ENCODE measurements around the gene TNRC18. TPM values are rescaled to one million over a fixed set of nuclear protein-coding genes. Genes with fewer than 3 reads are reported as not detected.
A peak's percentile ranks its signal among the peaks of the same experiment; 100 is the strongest.

TNRC18 gene
- total and polyA plus RNA-seq, 9 of the 15 experiments (the other 6 are each of a cell fraction or from before 2014, with no cell fraction given) = 0.03 to 43.2 (median 18.0) TPM

GRCh38 chr7:5429253-5429856 lies 5.7 kb upstream of the TNRC18 start:
- 4% methylated on average over 28 of the region's 31 CpGs for WGBS (ENCODE audit: insufficient coverage, low coverage, missing lambda C conversion rate)
- intact Hi-C loops (cut with micrococcal nuclease) = no loop called here
- TF ChIP-seq MAZ (CRISPR knock-in tag; conservative IDR thresholded peaks at IDR 0.05 in 1 of 2, IDR thresholded peaks at IDR 0.05 in 1 of 2) = peak in 1 of 2 experiments; percentile 16; a peak in 2 of 4 replicates
- peak; percentile 91; the same call in 1 of the 2 replicates for TF ChIP-seq RBM14 (IDR thresholded peaks at IDR 0.05; ENCODE audit: borderline replicate concordance, insufficient read depth, low read depth, low read length)
- TF ChIP-seq SIX5 (IDR thresholded peaks at IDR 0.05; ENCODE audit: borderline replicate concordance in 1 of 2, insufficient read depth in 1 of 2, low read depth in 1 of 2, low read length in 2 of 2) = no peak
- no peak for TF ChIP-seq PATZ1 (CRISPR knock-in tag; IDR thresholded peaks at IDR 0.05; ENCODE audit: borderline replicate concordance)
- peak; percentile 94; the same call in 1 of the 2 replicates for TF ChIP-seq NFRKB (IDR thresholded peaks at IDR 0.05; ENCODE audit: low read depth)
- peak; percentile 31; the same call in 1 of the 2 replicates for TF ChIP-seq ELF1 (tag; IDR thresholded peaks at IDR 0.05)
- 0 out of 2 replicates have a peak, but pooled peaks have one; percentile 9 for TF ChIP-seq MECOM (CRISPR knock-in tag; IDR thresholded peaks at IDR 0.05)
- TF ChIP-seq TOE1 (IDR thresholded peaks at IDR 0.05; ENCODE audit: borderline replicate concordance) = peak; percentile 44; the same call in 1 of the 2 replicates
- TF ChIP-seq TOE1 (CRISPR knock-in tag; IDR thresholded peaks at IDR 0.05; ENCODE audit: borderline replicate concordance, low read depth) = no peak
- no peak for TF ChIP-seq NFXL1 (CRISPR knock-in tag; IDR thresholded peaks at IDR 0.05)
- TF ChIP-seq ZNF282 (CRISPR knock-in tag; IDR thresholded peaks at IDR 0.05) = no peak
- TF ChIP-seq GABPA (tag; conservative IDR thresholded peaks at IDR 0.05; ENCODE audit: low read depth) = 0 out of 2 replicates have a peak, but pooled peaks have one; percentile 17
- no peak for TF ChIP-seq POLR2B (IDR thresholded peaks at IDR 0.05; ENCODE audit: low read depth, partially characterized antibody)
- no peak for TF ChIP-seq ZEB2 (IDR thresholded peaks at IDR 0.05)
- TF ChIP-seq SRF (CRISPR knock-in tag; IDR thresholded peaks at IDR 0.05) = 0 out of 4 replicates have a peak, but pooled peaks of 1 of the 2 experiments have one; percentile 8
- peak; percentile 55; the same call in 1 of the 2 replicates for TF ChIP-seq ZBTB7A (IDR thresholded peaks at IDR 0.05; ENCODE audit: borderline replicate concordance, control insufficient read depth, low read depth, low read length)
- no peak for TF ChIP-seq ZNF507 (tag; conservative IDR thresholded peaks at IDR 0.05)
- peak; percentile 75 for TF ChIP-seq EP400 (IDR thresholded peaks at IDR 0.05)

More at GRCh38 chr7:5429253-5429856, 5.7 kb upstream of the TNRC18 start:
- H3K9me1 ChIP-seq (ENCODE audit: control insufficient read depth, insufficient read depth, low read length) = no peaks in the 10 kb centered on the region
- H3K4me1 ChIP-seq (replicated peaks in 1 of 2; ENCODE audit: control insufficient read depth in 2 of 2, insufficient read depth in 2 of 2, low read length in 2 of 2) = peaks cover 39 to 66% of the 10 kb centered on the region in 2 experiments
- ChIA-PET POLR2A (interaction anchor here (0.6 to 1.9 kb wide), 7 partner anchors 8 to 145 kb away, joined by 3 to 10 read pairs (median 4); no protein-coding TSS in a partner anchor), CTCF (ENCODE audit: low intra/inter-chr PET ratio) (no interaction called here)
- H3K27me3 ChIP-seq (ENCODE audit: control insufficient read depth in 2 of 2, insufficient read depth in 2 of 2, low read length in 2 of 2) = no peaks in the 10 kb centered on the region
- ATAC-seq = peak; percentile 27
- H2AFZ ChIP-seq (ENCODE audit: low read depth, low read length) = peak overlapping the region; percentile 74
- H3K9ac ChIP-seq (ENCODE audit: insufficient read depth in 1 of 2, low read depth in 2 of 2, low read length in 2 of 2) = peak overlapping the region; percentile 92 to 95
- H3K79me2 ChIP-seq (ENCODE audit: control insufficient read depth, insufficient read depth, low read length) = peaks cover 58% of the 10 kb centered on the region
- in situ Hi-C loops (cut with MboI) = no loop called here
- peak; percentile 42 for FAIRE-seq
- peak overlapping the region; percentile 98 for H3K27ac ChIP-seq (ENCODE audit: extremely low read depth, low read depth, low read length)
- no peaks in the 10 kb centered on the region for H3K36me3 ChIP-seq (ENCODE audit: control insufficient read depth, insufficient read depth, low read length)
- DNase-seq (ENCODE audit: extremely low read depth in 1 of 4, low spot score in 3 of 4) = peak; percentile 40 to 71 (median 58)
- no peaks in the 10 kb centered on the region for H3K9me3 ChIP-seq (replicated peaks; ENCODE audit: control insufficient read depth, insufficient read depth, low read depth, low read length)
- peak overlapping the region; percentile 31 for H3K4me3 ChIP-seq
- H3K4me2 ChIP-seq (ENCODE audit: insufficient read depth, low read length) = peak overlapping the region; percentile 77
- BruUV-seq (replicated peaks) = TSS peak; percentile 28
- no peaks in the 10 kb centered on the region for H4K20me1 ChIP-seq (replicated peaks; ENCODE audit: control insufficient read depth, insufficient read depth, low read length)
